DOHH2 (cell line): ENCODE data around the gene ABR.

Experiments
- H3F3A ChIP-seq: fragments of 200-600 bp; sonication (generic), shearing (Covaris generic); 2 replicates; pipeline ENCODE4 v1.6.0; 2016; ENCODE audit warnings: antibody characterized with exemption, mild to moderate bottlenecking; ENCODE audit not compliant: control insufficient read depth, insufficient read depth
- H3K27ac ChIP-seq: fragments of 200-600 bp; sonication (generic); 2 replicates; pipeline ENCODE4 v1.5.1; 2014; ENCODE audit warnings: low read depth, mild to moderate bottlenecking, low read length, moderate library complexity
- H3K27me3 ChIP-seq: fragments of 200-600 bp; sonication (generic); 2 replicates; pipeline ENCODE4 v1.6.1; 2014; ENCODE audit warnings: mild to moderate bottlenecking, low read length, mixed read lengths; ENCODE audit not compliant: control insufficient read depth
- H3K36me3 ChIP-seq: fragments of 200-600 bp; sonication (generic); 2 replicates; pipeline ENCODE4 v1.6.1; 2014; ENCODE audit warnings: mild to moderate bottlenecking, low read length, moderate library complexity, mixed read lengths; ENCODE audit not compliant: control insufficient read depth
- H3K4me1 ChIP-seq: fragments of 200-600 bp; sonication (generic); 2 replicates; pipeline ENCODE4 v1.6.1; 2014; ENCODE audit warnings: mild to moderate bottlenecking, low read length, mixed read lengths; ENCODE audit not compliant: control insufficient read depth
- H3K4me2 ChIP-seq: fragments of 200-600 bp; sonication (generic); 2 replicates; pipeline ENCODE4 v1.6.0; 2014; ENCODE audit warnings: mild to moderate bottlenecking, low read length, moderate library complexity
- H3K4me3 ChIP-seq: fragments of 200-600 bp; sonication (generic); 2 replicates; pipeline ENCODE4 v1.5.1; 2014; ENCODE audit warnings: mild to moderate bottlenecking, low read length, mixed read lengths
- H3K79me2 ChIP-seq: fragments of 200-600 bp; sonication (generic); 2 replicates; pipeline ENCODE4 v1.6.1; 2014; ENCODE audit warnings: mild to moderate bottlenecking, low read length, mixed read lengths; ENCODE audit not compliant: control insufficient read depth
- H3K9me2 ChIP-seq: fragments of 200-600 bp; sonication (generic); replicated peaks from 2 replicates; pipeline ENCODE4 v1.6.1; 2014; ENCODE audit warnings: mild to moderate bottlenecking, low read length, mixed read lengths; ENCODE audit not compliant: control insufficient read depth
- H3K9me3 ChIP-seq: fragments of 200-600 bp; sonication (generic); 2 replicates; pipeline ENCODE4 v1.6.1; 2014; ENCODE audit warnings: antibody characterized with exemption, low read length, mixed read lengths; ENCODE audit not compliant: control insufficient read depth, insufficient read depth
- H4K20me1 ChIP-seq: fragments of 200-600 bp; sonication (generic); 2 replicates; pipeline ENCODE4 v1.6.0; 2014; ENCODE audit warnings: low read depth, mild to moderate bottlenecking, antibody characterized with exemption, low read length, moderate library complexity; ENCODE audit not compliant: control insufficient read depth, insufficient read depth
- EZH2phosphoT487 ChIP-seq: fragments of 200-600 bp; sonication (generic); IDR thresholded peaks from 2 replicates; pipeline ENCODE4 v1.6.1; 2017; ENCODE audit warnings: borderline replicate concordance, mild to moderate bottlenecking, antibody characterized with exemption, low read length, moderate library complexity, mixed read lengths
- TF ChIP-seq, protein P1 (sequence below): fragments of 200-600 bp; sonication (generic); IDR thresholded peaks from one replicate; pipeline ENCODE4 v1.5.1; 2014; ENCODE audit warnings: antibody characterized with exemption, mild to moderate bottlenecking, low read depth, low read length; ENCODE audit not compliant: poor library complexity, severe bottlenecking

ABR gene

DNA sequence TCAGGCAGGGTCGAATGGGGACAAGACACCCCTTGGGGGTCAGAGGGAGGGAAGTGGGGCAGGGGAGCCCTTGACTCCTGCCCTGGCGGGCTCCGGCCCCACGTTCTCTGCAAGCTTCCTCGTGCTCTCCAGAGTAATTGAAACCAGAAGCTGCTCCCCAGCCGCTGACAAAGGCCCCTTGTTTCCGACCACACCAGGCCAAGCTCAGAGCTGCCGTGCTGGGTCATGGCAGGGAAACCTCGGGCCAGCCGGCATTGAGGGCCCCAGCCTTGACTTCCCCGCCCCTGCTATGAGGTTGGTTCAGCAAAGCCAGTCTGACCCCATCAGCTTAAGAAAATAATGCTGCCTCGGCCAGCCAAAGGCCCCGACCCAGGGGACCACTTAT is 139.6 kb downstream of the ABR start:
- H4K20me1 ChIP-seq, result no peaks in the 10 kb centered on the region
- H3K27ac ChIP-seq, result no peak overlapping the region
- H3K79me2 ChIP-seq, result peaks cover 21% of the 10 kb centered on the region
- no peak overlapping the region for H3K4me2 ChIP-seq
- H3K27me3 ChIP-seq, result no peaks in the 10 kb centered on the region
- TF ChIP-seq, protein P1, sequence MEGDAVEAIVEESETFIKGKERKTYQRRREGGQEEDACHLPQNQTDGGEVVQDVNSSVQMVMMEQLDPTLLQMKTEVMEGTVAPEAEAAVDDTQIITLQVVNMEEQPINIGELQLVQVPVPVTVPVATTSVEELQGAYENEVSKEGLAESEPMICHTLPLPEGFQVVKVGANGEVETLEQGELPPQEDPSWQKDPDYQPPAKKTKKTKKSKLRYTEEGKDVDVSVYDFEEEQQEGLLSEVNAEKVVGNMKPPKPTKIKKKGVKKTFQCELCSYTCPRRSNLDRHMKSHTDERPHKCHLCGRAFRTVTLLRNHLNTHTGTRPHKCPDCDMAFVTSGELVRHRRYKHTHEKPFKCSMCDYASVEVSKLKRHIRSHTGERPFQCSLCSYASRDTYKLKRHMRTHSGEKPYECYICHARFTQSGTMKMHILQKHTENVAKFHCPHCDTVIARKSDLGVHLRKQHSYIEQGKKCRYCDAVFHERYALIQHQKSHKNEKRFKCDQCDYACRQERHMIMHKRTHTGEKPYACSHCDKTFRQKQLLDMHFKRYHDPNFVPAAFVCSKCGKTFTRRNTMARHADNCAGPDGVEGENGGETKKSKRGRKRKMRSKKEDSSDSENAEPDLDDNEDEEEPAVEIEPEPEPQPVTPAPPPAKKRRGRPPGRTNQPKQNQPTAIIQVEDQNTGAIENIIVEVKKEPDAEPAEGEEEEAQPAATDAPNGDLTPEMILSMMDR, result no peak
- no peak for TF ChIP-seq EZH2phosphoT487
- H3K36me3 ChIP-seq, result peaks cover 69% of the 10 kb centered on the region
- H3K9me2 ChIP-seq, result no peaks in the 10 kb centered on the region
- H3K4me1 ChIP-seq, result no peaks in the 10 kb centered on the region
- H3K9me3 ChIP-seq, result peaks cover 25% of the 10 kb centered on the region
- H3F3A ChIP-seq, result 0 out of 2 replicates have a peak, but pooled peaks cover 2% of the 10 kb centered on the region
- H3K4me3 ChIP-seq, result no peak overlapping the region

DNA sequence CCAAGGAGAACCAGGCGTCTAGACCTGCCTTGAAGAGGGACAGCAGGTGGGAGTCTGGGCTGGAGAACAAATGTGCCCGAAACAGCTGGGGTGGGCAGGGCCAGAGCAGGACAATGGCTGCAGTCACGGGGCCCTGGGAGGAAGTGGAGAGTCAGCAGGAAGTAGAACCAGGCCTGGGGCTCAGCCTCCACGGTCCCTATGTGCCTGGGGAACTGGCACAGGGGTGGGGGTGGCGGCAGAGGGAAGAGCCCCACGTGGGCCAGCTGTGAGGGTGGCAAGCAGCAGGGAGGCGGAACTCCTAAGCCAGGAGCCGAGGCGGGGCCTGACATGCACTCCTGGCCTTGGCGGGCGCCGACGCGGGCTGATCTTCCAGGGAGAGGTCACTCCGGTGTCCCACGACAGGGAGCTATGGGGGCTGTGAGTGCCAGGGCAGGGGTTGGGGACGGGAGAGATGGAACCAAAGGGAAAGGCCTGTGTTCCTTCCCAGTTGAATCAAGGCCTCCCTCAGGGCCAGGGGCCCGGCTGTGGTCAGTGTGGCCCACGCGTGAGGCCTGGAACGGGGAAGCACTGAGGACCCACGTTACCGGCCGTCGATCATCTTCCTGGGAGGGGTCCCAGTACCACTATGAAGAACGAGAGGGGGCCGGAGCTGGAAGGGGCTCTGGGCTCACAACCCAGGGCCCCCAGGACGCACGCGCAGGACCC is 140.1 kb downstream of the ABR start:
- no peak for TF ChIP-seq EZH2phosphoT487
- TF ChIP-seq, protein P1, result no peak
- no peak overlapping the region for H3K4me3 ChIP-seq
- H3K36me3 ChIP-seq, result peaks cover 70% of the 10 kb centered on the region
- H3K27ac ChIP-seq, result no peak overlapping the region
- no peaks in the 10 kb centered on the region for H3K27me3 ChIP-seq
- no peak overlapping the region for H3K4me2 ChIP-seq
- H3K4me1 ChIP-seq, result no peaks in the 10 kb centered on the region
- H3K9me3 ChIP-seq, result peaks cover 25% of the 10 kb centered on the region
- H4K20me1 ChIP-seq, result no peaks in the 10 kb centered on the region
- no peaks in the 10 kb centered on the region for H3K9me2 ChIP-seq
- 0 out of 2 replicates have a peak, but pooled peaks cover 2% of the 10 kb centered on the region for H3F3A ChIP-seq
- peaks cover 19% of the 10 kb centered on the region for H3K79me2 ChIP-seq

DNA sequence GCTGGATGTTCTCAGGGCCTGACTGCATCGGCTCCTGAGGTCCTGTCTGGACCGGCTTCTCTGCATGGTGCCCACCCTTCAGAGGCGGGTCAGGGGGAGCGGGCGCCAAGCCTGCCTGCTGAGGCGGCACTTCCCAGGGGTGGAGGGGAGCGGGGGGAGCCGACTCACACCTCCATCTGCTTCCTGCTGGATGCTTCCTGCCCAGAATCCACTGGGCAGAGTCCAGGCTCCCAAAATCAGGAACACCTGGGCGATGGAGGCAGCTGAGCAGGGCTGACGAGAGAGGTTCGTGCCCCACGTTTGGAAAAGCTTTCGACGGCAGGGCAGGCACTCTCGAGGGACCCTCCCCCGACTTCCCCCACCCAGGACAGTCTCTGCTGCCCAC is 140.7 kb downstream of the ABR start:
- H3K36me3 ChIP-seq, result peaks cover 70% of the 10 kb centered on the region
- TF ChIP-seq EZH2phosphoT487, result no peak
- TF ChIP-seq, protein P1, result no peak
- H3K9me3 ChIP-seq, result peaks cover 25% of the 10 kb centered on the region
- H4K20me1 ChIP-seq, result no peaks in the 10 kb centered on the region
- H3K9me2 ChIP-seq, result no peaks in the 10 kb centered on the region
- no peak overlapping the region for H3K4me2 ChIP-seq
- H3K4me1 ChIP-seq, result no peaks in the 10 kb centered on the region
- no peak overlapping the region for H3K27ac ChIP-seq
- H3F3A ChIP-seq, result 0 out of 2 replicates have a peak, but pooled peaks cover 2% of the 10 kb centered on the region
- H3K79me2 ChIP-seq, result peaks cover 21% of the 10 kb centered on the region
- H3K27me3 ChIP-seq, result no peaks in the 10 kb centered on the region
- no peak overlapping the region for H3K4me3 ChIP-seq
